Thyroid gland (tissue), 4 donors: Measurements from ENCODE around the gene TEX2.

Experiments
- POLR2A ChIP-seq, 2 donors: fragments of 450-650 bp; IDR thresholded peaks; one replicate each; pipeline ENCODE4 v1.6.1; 2017; ENCODE audit warnings: antibody characterized with exemption in 2 of 2, mild to moderate bottlenecking in 2 of 2, moderate library complexity in 1 of 2
- TF ChIP-seq, protein P1 (sequence below), 6 experiments: fragments of 200-600 bp in 3 of 6; fragments of 450-650 bp in 3 of 6; sonication (generic) in 3 of 6; IDR thresholded peaks; one replicate each; pipeline ENCODE4 v1.5.1; 2016 to 2019; ENCODE audit warnings: antibody characterized with exemption in 6 of 6, mild to moderate bottlenecking in 2 of 6, inconsistent platforms in 1 of 6, moderate library complexity in 1 of 6

DNA sequence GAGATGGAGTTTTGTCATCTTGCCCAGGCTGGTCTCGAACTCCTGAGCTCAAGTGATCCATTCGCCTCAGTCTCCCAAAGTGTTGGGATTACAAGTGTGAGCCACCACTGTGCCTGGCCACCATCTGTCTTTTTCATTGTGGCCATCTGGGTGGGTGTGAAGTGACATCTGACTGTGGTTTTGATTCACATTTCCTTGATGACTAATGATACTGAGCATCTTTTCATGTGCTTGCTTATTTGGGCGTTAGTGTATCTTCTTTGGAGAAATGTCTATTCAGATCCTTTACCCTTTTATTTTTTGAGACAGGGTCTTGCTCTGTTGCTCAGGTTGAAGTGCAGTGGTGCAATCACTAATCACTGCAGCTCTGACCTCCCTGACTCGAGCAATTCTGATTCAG is 79.2 kb downstream of the TEX2 start:
- TF ChIP-seq, protein P1, sequence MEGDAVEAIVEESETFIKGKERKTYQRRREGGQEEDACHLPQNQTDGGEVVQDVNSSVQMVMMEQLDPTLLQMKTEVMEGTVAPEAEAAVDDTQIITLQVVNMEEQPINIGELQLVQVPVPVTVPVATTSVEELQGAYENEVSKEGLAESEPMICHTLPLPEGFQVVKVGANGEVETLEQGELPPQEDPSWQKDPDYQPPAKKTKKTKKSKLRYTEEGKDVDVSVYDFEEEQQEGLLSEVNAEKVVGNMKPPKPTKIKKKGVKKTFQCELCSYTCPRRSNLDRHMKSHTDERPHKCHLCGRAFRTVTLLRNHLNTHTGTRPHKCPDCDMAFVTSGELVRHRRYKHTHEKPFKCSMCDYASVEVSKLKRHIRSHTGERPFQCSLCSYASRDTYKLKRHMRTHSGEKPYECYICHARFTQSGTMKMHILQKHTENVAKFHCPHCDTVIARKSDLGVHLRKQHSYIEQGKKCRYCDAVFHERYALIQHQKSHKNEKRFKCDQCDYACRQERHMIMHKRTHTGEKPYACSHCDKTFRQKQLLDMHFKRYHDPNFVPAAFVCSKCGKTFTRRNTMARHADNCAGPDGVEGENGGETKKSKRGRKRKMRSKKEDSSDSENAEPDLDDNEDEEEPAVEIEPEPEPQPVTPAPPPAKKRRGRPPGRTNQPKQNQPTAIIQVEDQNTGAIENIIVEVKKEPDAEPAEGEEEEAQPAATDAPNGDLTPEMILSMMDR (IDR thresholded peaks at IDR 0.05), result no peak
- TF ChIP-seq POLR2A (IDR thresholded peaks at IDR 0.05), result no peak
